MM.1S (cell line): Measurements from ENCODE around the gene MPZL2.

Experiments used
- DNase-seq: peaks from one replicate; pipeline ENCODE4 v3.0.0-alpha.2; 2015
- H2AFZ ChIP-seq: fragments of 300-600 bp; sonication (generic); 2 replicates; pipeline ENCODE4 v1.6.0; 2016; ENCODE audit warnings: antibody characterized with exemption, low read length
- H3F3A ChIP-seq: fragments of 300-600 bp; sonication (generic); 2 replicates; pipeline ENCODE4 v1.6.1; 2016; ENCODE audit warnings: mild to moderate bottlenecking, antibody characterized with exemption, low read length, moderate library complexity, mixed read lengths; ENCODE audit not compliant: insufficient read depth
- H3K27ac ChIP-seq: fragments of 300-600 bp; sonication (generic); 2 replicates; pipeline ENCODE4 v1.5.1; 2016; ENCODE audit warnings: mild to moderate bottlenecking, low read length
- H3K27me3 ChIP-seq: fragments of 300-600 bp; sonication (generic); replicated peaks from 2 replicates; pipeline ENCODE4 v1.6.0; 2016; ENCODE audit warnings: low read length; ENCODE audit not compliant: insufficient read depth
- H3K36me3 ChIP-seq: fragments of 300-600 bp; sonication (generic); replicated peaks from 2 replicates; pipeline ENCODE4 v1.6.1; 2016; ENCODE audit warnings: mild to moderate bottlenecking, low read length, mixed read lengths; ENCODE audit not compliant: insufficient read depth
- H3K4me1 ChIP-seq: fragments of 300-600 bp; sonication (generic); 2 replicates; pipeline ENCODE4 v1.6.1; 2016; ENCODE audit warnings: low read length, mixed read lengths
- H3K4me2 ChIP-seq: fragments of 300-600 bp; sonication (generic); 2 replicates; pipeline ENCODE4 v1.6.0; 2016; ENCODE audit warnings: low read depth, low read length
- H3K4me3 ChIP-seq: fragments of 300-600 bp; sonication (generic); 2 replicates; pipeline ENCODE4 v1.5.1; 2016; ENCODE audit warnings: low read length, mixed read lengths
- H3K79me2 ChIP-seq: fragments of 300-600 bp; sonication (generic); 2 replicates; pipeline ENCODE4 v1.6.1; 2016; ENCODE audit warnings: mixed run types, low read length, mixed read lengths
- H3K9ac ChIP-seq: fragments of 300-600 bp; sonication (generic); 2 replicates; pipeline ENCODE4 v1.6.1; 2016; ENCODE audit warnings: low read length, mixed read lengths
- H3K9me2 ChIP-seq: fragments of 300-600 bp; sonication (generic); replicated peaks from 2 replicates; pipeline ENCODE4 v1.6.1; 2016; ENCODE audit warnings: mild to moderate bottlenecking, low read length, mixed read lengths; ENCODE audit not compliant: insufficient read depth
- H3K9me3 ChIP-seq: fragments of 300-600 bp; sonication (generic); replicated peaks from 2 replicates; pipeline ENCODE4 v1.6.1; 2016; ENCODE audit warnings: mild to moderate bottlenecking, low read length, mixed read lengths; ENCODE audit not compliant: insufficient read depth
- H4K20me1 ChIP-seq: fragments of 300-600 bp; sonication (generic); 2 replicates; pipeline ENCODE4 v1.6.1; 2016; ENCODE audit warnings: mild to moderate bottlenecking, low read length, moderate library complexity, mixed read lengths; ENCODE audit not compliant: insufficient read depth
- EZH2 ChIP-seq: fragments of 300-600 bp; sonication (generic); optimal IDR thresholded peaks from 2 replicates; pipeline ENCODE3; 2017; ENCODE audit warnings: low read depth, mild to moderate bottlenecking, antibody characterized with exemption, low read length, mixed read lengths
- EZH2phosphoT487 ChIP-seq: fragments of 300-600 bp; sonication (generic); IDR thresholded peaks from 2 replicates; pipeline ENCODE4 v1.6.1; 2018; ENCODE audit warnings: antibody characterized with exemption, low read length
- TF ChIP-seq, protein P1 (sequence below): fragments of 300-600 bp; sonication (generic); IDR thresholded peaks from 2 replicates; pipeline ENCODE4 v1.5.1; 2016; ENCODE audit warnings: antibody characterized with exemption, low read length, mixed read lengths

Gene MPZL2

DNA sequence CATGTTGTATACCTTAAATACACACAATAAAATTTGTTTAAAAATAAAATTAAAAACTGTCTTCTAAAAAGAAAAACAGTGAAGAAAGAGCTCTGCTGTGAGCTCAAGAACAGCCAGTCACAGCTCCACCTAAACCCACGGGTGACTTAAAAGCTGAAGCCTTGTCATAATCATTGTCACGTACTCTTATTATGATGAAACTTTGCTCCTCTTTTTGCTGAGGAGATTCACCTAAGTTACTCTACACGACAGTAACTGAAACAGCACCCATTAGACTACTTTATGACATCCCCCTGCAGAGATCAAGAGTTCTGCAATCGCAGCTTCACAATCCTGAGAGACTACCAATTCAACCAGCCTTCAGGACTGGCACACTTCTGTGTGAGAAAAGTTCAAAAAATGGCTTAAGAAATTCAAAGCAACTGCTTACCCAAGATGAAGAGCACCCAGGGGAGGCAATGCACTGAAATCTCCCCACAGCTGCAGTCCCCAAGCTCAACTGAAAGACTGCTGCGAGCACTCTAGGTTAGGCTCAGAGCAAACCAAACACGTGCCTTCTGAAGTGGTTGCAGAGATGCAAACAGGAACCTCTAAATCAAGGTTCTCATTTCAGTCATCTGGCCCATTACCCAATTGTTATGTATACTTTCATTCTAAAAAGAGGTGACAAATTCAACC, 39.4 kb downstream of the MPZL2 start, which contains the start of gene JAML:
TSS of gene JAML (minus strand) at position 501 of the 678 bp plus-strand sequence. CDS start 10,145 bp downstream, outside the sequence.
- Histone ChIP-seq H3K4me1 (no peaks in the 10 kb centered on the region), H4K20me1 (no peaks in the 10 kb centered on the region), H3F3A (no peaks in the 10 kb centered on the region), H3K27ac (no peak within 1 kb of the TSS), H3K36me3 (no peaks in the 10 kb centered on the region), H3K9me3 (no peaks in the 10 kb centered on the region), H3K4me3 (no peak within 1 kb of the TSS), H3K27me3 (peaks cover 15% of the 10 kb centered on the region; the same call in 1 of the 2 replicates), H3K4me2 (no peak within 1 kb of the TSS), H3K9ac (no peak within 1 kb of the TSS), H3K79me2 (no peaks in the 10 kb centered on the region), H3K9me2 (no peaks in the 10 kb centered on the region), H2AFZ (no peak within 1 kb of the TSS)
- TF ChIP-seq EZH2phosphoT487 (no peak), EZH2 (no peak)
- TF ChIP-seq, protein P1, sequence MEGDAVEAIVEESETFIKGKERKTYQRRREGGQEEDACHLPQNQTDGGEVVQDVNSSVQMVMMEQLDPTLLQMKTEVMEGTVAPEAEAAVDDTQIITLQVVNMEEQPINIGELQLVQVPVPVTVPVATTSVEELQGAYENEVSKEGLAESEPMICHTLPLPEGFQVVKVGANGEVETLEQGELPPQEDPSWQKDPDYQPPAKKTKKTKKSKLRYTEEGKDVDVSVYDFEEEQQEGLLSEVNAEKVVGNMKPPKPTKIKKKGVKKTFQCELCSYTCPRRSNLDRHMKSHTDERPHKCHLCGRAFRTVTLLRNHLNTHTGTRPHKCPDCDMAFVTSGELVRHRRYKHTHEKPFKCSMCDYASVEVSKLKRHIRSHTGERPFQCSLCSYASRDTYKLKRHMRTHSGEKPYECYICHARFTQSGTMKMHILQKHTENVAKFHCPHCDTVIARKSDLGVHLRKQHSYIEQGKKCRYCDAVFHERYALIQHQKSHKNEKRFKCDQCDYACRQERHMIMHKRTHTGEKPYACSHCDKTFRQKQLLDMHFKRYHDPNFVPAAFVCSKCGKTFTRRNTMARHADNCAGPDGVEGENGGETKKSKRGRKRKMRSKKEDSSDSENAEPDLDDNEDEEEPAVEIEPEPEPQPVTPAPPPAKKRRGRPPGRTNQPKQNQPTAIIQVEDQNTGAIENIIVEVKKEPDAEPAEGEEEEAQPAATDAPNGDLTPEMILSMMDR: no peak
- DNase-seq: no peak

DNA sequence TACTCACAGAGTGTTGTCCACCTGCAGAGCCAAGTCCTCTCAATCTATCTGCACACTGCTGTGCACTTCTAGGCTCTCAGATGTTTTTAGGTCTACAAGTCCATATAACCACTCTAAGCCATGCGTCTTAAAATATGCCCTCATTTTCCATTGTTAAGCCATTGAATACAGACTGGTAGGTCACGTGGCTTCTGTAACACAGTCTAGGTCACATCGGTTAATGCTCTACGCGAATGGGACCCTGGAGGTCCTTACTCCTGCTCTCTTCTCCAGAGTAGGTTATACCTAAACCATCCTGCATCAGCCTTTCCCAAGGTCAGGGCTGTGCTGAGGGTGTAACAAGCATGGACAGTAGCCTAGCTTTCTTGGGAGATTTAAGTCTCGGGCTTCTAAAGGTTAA, 40.1 kb downstream of the MPZL2 start:
- no peak overlapping the region for H3K4me3 ChIP-seq
- H3K4me2 ChIP-seq: no peak overlapping the region
- H4K20me1 ChIP-seq: no peaks in the 10 kb centered on the region
- H3K9me2 ChIP-seq: no peaks in the 10 kb centered on the region
- H2AFZ ChIP-seq: no peak overlapping the region
- H3K9me3 ChIP-seq: no peaks in the 10 kb centered on the region
- TF ChIP-seq EZH2 (no peak), EZH2phosphoT487 (no peak)
- TF ChIP-seq, protein P1: no peak
- no peak for DNase-seq
- H3K4me1 ChIP-seq: no peaks in the 10 kb centered on the region
- H3K79me2 ChIP-seq: no peaks in the 10 kb centered on the region
- no peaks in the 10 kb centered on the region for H3F3A ChIP-seq
- no peak overlapping the region for H3K27ac ChIP-seq
- H3K36me3 ChIP-seq: no peaks in the 10 kb centered on the region
- no peak overlapping the region for H3K9ac ChIP-seq
- H3K27me3 ChIP-seq: peaks cover 18% of the 10 kb centered on the region; the same call in 1 of the 2 replicates

DNA sequence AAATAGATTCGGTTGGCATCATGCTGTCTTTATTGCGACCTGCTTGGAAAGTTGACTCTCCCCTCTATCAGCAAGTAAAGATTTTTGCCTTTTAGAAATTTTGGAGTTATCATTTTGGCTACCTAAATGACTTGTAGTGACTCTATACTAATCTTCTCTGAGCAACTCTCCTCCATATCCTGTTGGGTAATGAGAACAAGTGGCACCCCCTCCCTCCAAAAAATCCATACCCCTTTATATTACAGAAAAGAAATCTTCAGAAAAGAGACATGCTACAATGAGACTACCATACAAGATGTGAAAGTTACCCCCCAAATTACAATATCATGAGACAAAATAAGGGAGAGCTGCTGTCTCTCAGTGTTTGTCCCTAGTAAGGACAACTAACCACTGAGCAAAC, 40.5 kb downstream of the MPZL2 start:
- Histone ChIP-seq H3F3A (no peaks in the 10 kb centered on the region), H3K79me2 (no peaks in the 10 kb centered on the region), H3K9ac (no peak overlapping the region), H2AFZ (no peak overlapping the region), H3K4me2 (no peak overlapping the region), H3K27ac (no peak overlapping the region), H3K9me2 (no peaks in the 10 kb centered on the region), H3K27me3 (peaks cover 18% of the 10 kb centered on the region; the same call in 1 of the 2 replicates), H3K9me3 (no peaks in the 10 kb centered on the region), H3K4me3 (no peak overlapping the region), H4K20me1 (no peaks in the 10 kb centered on the region), H3K36me3 (no peaks in the 10 kb centered on the region), H3K4me1 (no peaks in the 10 kb centered on the region)
- TF ChIP-seq EZH2phosphoT487: no peak
- no peak for DNase-seq

DNA sequence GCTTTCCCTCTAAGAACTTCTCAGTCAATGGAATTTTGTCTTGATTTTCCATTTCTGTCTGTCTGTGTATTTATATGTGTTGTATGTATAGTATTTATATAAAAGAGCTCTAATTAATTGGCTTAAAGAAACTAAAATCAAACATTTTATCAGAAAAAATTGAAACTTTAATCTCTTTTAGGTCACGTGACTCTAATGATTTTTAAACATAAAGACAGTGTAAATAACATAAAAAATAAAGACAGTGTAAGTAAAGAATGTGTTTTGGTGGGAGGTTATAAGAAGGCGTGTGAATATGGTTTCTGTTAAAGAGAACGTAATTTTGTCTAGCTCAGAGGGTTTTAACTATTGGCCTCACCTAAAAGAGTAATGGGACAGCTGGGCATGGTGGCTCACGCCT, 41.7 kb downstream of the MPZL2 start:
- no peaks in the 10 kb centered on the region for H4K20me1 ChIP-seq
- no peaks in the 10 kb centered on the region for H3K36me3 ChIP-seq
- no peak overlapping the region for H3K9ac ChIP-seq
- H3K79me2 ChIP-seq: no peaks in the 10 kb centered on the region
- no peak for TF ChIP-seq EZH2phosphoT487
- TF ChIP-seq, protein P1: no peak
- no peak for TF ChIP-seq EZH2
- H3K4me3 ChIP-seq: no peak overlapping the region
- H3K27me3 ChIP-seq: peaks cover 19% of the 10 kb centered on the region; the same call in 1 of the 2 replicates
- no peaks in the 10 kb centered on the region for H3K9me2 ChIP-seq
- no peak for DNase-seq
- H2AFZ ChIP-seq: no peak overlapping the region
- no peaks in the 10 kb centered on the region for H3F3A ChIP-seq
- H3K27ac ChIP-seq: no peak overlapping the region
- H3K4me2 ChIP-seq: no peak overlapping the region
- H3K4me1 ChIP-seq: no peaks in the 10 kb centered on the region
- no peaks in the 10 kb centered on the region for H3K9me3 ChIP-seq
